Measurements from ENCODE around the gene IL10RA. TPM values are rescaled to one million over a fixed set of nuclear protein-coding genes. Genes with fewer than 3 reads are reported as not detected.

IL10RA gene
- total and polyA plus RNA-seq, 9 of the 15 experiments (the other 6 are each of a cell fraction or from before 2014, with no cell fraction given) = 0.17 to 17.3 (median 2.9) TPM

DNA sequence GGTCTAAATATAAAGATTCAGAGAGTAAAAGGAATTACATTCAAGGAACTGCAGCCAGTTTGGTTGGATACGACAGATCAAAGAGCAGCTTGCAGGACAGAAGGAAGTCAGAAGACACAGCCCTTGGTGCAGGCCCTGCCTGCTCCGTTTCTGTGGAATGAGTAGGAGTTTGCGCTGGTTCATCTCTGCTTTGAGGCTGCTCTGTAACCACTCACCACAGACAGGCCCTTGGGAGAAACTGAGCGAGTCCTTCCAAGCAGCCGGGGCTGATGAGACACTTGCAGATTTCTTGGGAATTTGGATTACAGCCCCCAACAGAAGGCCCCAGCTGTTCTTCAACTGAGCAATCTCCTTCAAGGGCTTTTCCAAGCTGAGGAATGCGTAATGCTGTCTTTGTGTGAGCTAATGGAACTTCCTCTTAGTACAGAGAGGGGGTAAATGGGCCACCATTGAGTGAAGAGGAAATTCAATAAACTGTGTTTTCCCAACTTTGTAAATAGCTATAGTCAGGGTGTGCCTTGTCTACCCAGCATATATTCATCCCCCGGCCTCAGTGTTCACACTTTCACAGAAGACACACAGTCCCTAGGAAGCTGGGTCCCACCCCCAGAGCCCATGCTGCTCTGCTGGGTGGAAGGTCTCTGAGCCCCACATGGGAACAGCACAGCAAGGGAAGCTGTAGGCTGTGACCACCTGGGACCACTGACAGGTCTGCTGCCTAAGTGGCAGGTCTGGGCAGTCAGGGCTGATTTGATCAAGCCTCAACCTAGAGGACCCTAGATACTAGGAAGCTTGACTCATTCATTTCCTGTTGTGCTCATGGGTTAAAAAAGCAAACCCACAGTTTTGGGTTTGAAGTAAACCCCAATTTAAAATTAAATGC is 16.6 kb downstream of the IL10RA start (continued):
- no peak for TF ChIP-seq ZNF174 (CRISPR knock-in tag; IDR thresholded peaks at IDR 0.05)
- 0 out of 2 replicates have a peak, but pooled peaks have one; percentile 45 for TF ChIP-seq GABPB1 (CRISPR knock-in tag; IDR thresholded peaks at IDR 0.05)
- no peak for TF ChIP-seq HDAC6 (IDR thresholded peaks at IDR 0.05; ENCODE audit: low read depth, low read length)
- TF ChIP-seq NCOR1 (IDR thresholded peaks at IDR 0.05) = no peak
- no peak for TF ChIP-seq ZNF668 (CRISPR knock-in tag; IDR thresholded peaks at IDR 0.05)
- TF ChIP-seq MED1 (CRISPR knock-in tag; IDR thresholded peaks at IDR 0.05; ENCODE audit: borderline replicate concordance) = no peak

DNA sequence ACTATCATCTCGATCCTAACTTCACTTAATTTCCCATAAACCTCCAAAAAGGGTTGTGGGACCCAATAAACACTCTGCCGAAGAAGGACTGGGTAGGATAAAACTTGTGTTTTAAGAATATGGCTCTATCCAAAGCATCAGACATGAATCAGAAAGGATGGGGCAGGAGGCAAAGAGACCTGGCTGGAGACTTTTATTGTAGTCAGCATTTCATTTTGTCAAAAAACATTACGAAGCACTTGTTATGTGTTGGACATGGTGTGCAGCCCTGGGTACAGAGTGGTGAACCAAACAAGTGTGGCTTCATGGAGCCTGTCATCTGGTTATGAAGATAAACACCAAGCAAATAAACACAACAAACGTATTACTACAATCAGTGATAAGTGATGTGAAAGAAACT is 17.3 kb downstream of the IL10RA start:
- no peaks in the 10 kb centered on the region for H3K9me1 ChIP-seq (ENCODE audit: control insufficient read depth, insufficient read depth, low read length)
- POLR2A ChIA-PET = interaction anchor here (0.6 to 1.8 kb wide), 7 partner anchors 9 to 96 kb away, joined by 3 to 8 read pairs (median 4); partner anchors contain the start of gene IL10RA
- intact Hi-C loops (cut with micrococcal nuclease) (loop anchor here (2.0 kb wide), 1 partner anchor 53 kb away; no protein-coding TSS in a partner anchor), in situ Hi-C loops (cut with MboI) (no loop called here)
- CTCF ChIA-PET (ENCODE audit: low intra/inter-chr PET ratio) = no interaction called here
- peaks cover 76 to 81% of the 10 kb centered on the region in 2 experiments for H3K4me1 ChIP-seq (replicated peaks in 1 of 2; ENCODE audit: control insufficient read depth in 2 of 2, insufficient read depth in 2 of 2, low read length in 2 of 2)
- peak overlapping the region in 1 of 2 experiments; percentile 68; a peak in 2 of 4 replicates for H3K9ac ChIP-seq (ENCODE audit: insufficient read depth in 1 of 2, low read depth in 2 of 2, low read length in 2 of 2)
- H3K4me3 ChIP-seq = no peak overlapping the region
- peak overlapping the region; percentile 73 for H3K4me2 ChIP-seq (ENCODE audit: insufficient read depth, low read length)
- no peaks in the 10 kb centered on the region; the same call in 2 of the 3 replicates for H3K36me3 ChIP-seq (ENCODE audit: control insufficient read depth, insufficient read depth, low read length)
- no peaks in the 10 kb centered on the region; the same call in 1 of the 2 replicates for H3K9me3 ChIP-seq (replicated peaks; ENCODE audit: control insufficient read depth, insufficient read depth, low read depth, low read length)
- ATAC-seq (no peak), DNase-seq (ENCODE audit: extremely low read depth in 1 of 4, low spot score in 3 of 4) (no peak), FAIRE-seq (no peak)
- peak overlapping the region; percentile 90 for H3K27ac ChIP-seq (ENCODE audit: extremely low read depth, low read depth, low read length)
- BruUV-seq (replicated peaks) = no TSS peak
- no peaks in the 10 kb centered on the region for H3K27me3 ChIP-seq (ENCODE audit: control insufficient read depth in 2 of 2, insufficient read depth in 2 of 2, low read length in 2 of 2)
- H4K20me1 ChIP-seq (replicated peaks; ENCODE audit: control insufficient read depth, insufficient read depth, low read length) = no peaks in the 10 kb centered on the region
- no peaks in the 10 kb centered on the region for H3K79me2 ChIP-seq (ENCODE audit: control insufficient read depth, insufficient read depth, low read length)
- H2AFZ ChIP-seq (ENCODE audit: low read depth, low read length) = peak overlapping the region; percentile 79
- 36% methylated on average over 4 of the region's 4 CpGs for WGBS (ENCODE audit: insufficient coverage, low coverage, missing lambda C conversion rate)
- TF ChIP-seq, protein P1, sequence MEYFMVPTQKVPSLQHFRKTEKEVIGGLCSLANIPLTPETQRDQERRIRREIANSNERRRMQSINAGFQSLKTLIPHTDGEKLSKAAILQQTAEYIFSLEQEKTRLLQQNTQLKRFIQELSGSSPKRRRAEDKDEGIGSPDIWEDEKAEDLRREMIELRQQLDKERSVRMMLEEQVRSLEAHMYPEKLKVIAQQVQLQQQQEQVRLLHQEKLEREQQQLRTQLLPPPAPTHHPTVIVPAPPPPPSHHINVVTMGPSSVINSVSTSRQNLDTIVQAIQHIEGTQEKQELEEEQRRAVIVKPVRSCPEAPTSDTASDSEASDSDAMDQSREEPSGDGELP (CRISPR knock-in tag; IDR thresholded peaks at IDR 0.05; ENCODE audit: borderline replicate concordance) = no peak
- TF ChIP-seq, protein P2, sequence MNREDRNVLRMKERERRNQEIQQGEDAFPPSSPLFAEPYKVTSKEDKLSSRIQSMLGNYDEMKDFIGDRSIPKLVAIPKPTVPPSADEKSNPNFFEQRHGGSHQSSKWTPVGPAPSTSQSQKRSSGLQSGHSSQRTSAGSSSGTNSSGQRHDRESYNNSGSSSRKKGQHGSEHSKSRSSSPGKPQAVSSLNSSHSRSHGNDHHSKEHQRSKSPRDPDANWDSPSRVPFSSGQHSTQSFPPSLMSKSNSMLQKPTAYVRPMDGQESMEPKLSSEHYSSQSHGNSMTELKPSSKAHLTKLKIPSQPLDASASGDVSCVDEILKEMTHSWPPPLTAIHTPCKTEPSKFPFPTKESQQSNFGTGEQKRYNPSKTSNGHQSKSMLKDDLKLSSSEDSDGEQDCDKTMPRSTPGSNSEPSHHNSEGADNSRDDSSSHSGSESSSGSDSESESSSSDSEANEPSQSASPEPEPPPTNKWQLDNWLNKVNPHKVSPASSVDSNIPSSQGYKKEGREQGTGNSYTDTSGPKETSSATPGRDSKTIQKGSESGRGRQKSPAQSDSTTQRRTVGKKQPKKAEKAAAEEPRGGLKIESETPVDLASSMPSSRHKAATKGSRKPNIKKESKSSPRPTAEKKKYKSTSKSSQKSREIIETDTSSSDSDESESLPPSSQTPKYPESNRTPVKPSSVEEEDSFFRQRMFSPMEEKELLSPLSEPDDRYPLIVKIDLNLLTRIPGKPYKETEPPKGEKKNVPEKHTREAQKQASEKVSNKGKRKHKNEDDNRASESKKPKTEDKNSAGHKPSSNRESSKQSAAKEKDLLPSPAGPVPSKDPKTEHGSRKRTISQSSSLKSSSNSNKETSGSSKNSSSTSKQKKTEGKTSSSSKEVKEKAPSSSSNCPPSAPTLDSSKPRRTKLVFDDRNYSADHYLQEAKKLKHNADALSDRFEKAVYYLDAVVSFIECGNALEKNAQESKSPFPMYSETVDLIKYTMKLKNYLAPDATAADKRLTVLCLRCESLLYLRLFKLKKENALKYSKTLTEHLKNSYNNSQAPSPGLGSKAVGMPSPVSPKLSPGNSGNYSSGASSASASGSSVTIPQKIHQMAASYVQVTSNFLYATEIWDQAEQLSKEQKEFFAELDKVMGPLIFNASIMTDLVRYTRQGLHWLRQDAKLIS (CRISPR knock-in tag; IDR thresholded peaks at IDR 0.05) = no peak
- no peak for TF ChIP-seq MEF2D (tag; conservative IDR thresholded peaks at IDR 0.05; ENCODE audit: low read depth)
- no peak for TF ChIP-seq SMAD1 (IDR thresholded peaks at IDR 0.05; ENCODE audit: low read depth, low read length, partially characterized antibody)
- no peak for TF ChIP-seq DDX20 (tag; IDR thresholded peaks at IDR 0.05; ENCODE audit: low read depth)
- no peak for TF ChIP-seq ZNF41 (CRISPR knock-in tag; conservative IDR thresholded peaks at IDR 0.05)
- no peak for TF ChIP-seq ZC3H4 (CRISPR knock-in tag; IDR thresholded peaks at IDR 0.05; ENCODE audit: borderline replicate concordance)
